T-helper 2 cell treated with Interferon-gamma antibody and Interleukin-4, amounts not matched to agents 5 μg/mL and 100 μg/mL, for 36 hours (primary cell): ENCODE results near the gene SHISA5.
"Not testable (repeated sequence)": the region's sequence is repeated elsewhere in the genome, so short reads cannot be mapped to it uniquely, and the experiment has no call there.

ENCODE experiments used
- DNase-seq: peaks from one replicate; pipeline ENCODE4 v3.0.0; 2021; ENCODE audit warnings: low spot score
- H3K27ac Mint-ChIP-seq: one replicate; pipeline ENCODE4 v1.8.0; 2021; ENCODE audit warnings: mild to moderate bottlenecking, mixed read lengths
- H3K27me3 Mint-ChIP-seq: one replicate; pipeline ENCODE4 v1.8.0; 2021; ENCODE audit warnings: low read depth, mixed read lengths
- H3K36me3 Mint-ChIP-seq: one replicate; pipeline ENCODE4 v1.8.0; 2021; ENCODE audit warnings: low read depth, mixed read lengths
- H3K4me1 Mint-ChIP-seq: one replicate; pipeline ENCODE4 v1.8.0; 2021; ENCODE audit warnings: low read depth, mixed read lengths
- H3K4me3 Mint-ChIP-seq: one replicate; pipeline ENCODE4 v1.8.0; 2022; ENCODE audit warnings: mild to moderate bottlenecking, moderate library complexity, mixed read lengths
- H3K9me3 Mint-ChIP-seq: one replicate; pipeline ENCODE4 v1.8.0; 2021; ENCODE audit warnings: mixed read lengths

The SHISA5 gene

DNA sequence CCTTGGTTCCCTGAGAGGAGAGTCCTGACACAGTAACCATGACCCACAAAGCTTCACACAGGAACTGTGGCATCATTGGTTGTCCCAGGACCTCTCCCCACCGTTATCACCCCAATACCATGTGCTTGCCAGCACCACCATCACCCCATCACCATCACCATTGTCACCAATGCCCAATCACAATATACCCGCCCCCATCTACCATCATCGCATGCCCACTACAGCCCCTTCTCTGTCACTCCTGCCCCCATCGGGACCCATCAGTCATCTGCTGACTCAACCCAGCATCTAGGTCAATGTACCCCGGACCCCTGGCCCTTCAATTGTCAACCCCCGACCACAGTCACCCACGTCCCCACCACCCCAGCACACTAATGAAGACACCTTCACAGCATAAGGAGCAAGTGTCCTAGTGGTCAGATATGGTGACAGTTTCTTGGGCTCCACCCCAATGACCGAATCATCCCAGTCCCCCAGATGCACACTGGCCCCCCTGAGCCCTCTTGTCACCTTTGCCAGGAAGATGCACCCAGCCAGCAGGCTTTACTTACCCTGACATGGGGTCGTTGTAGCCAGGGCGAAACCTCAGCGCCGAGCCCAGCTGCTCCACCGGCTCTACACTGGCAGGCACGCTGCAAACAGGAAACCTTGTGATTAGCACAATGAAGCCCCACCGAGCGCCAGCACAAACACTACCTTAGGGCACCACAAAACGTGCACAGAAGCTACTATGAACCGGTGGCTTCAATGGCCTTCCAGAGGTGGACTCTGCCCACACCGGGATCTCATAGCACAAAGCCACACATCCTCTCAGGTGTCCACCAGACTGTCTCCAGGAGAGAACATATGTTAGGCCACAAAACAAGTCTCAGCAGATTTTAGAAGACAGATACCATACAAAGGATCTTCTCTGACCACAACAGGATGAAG is 25.1 kb downstream of the SHISA5 start:
- peaks cover 14% of the 10 kb centered on the region for H3K36me3 Mint-ChIP-seq
- no peaks in the 10 kb centered on the region for H3K9me3 Mint-ChIP-seq
- peak overlapping the region; percentile 90 for H3K4me3 Mint-ChIP-seq
- DNase-seq = peak; percentile 46
- H3K4me1 Mint-ChIP-seq = peaks cover 36% of the 10 kb centered on the region
- no peaks in the 10 kb centered on the region for H3K27me3 Mint-ChIP-seq
- peak overlapping the region; percentile 98 for H3K27ac Mint-ChIP-seq

DNA sequence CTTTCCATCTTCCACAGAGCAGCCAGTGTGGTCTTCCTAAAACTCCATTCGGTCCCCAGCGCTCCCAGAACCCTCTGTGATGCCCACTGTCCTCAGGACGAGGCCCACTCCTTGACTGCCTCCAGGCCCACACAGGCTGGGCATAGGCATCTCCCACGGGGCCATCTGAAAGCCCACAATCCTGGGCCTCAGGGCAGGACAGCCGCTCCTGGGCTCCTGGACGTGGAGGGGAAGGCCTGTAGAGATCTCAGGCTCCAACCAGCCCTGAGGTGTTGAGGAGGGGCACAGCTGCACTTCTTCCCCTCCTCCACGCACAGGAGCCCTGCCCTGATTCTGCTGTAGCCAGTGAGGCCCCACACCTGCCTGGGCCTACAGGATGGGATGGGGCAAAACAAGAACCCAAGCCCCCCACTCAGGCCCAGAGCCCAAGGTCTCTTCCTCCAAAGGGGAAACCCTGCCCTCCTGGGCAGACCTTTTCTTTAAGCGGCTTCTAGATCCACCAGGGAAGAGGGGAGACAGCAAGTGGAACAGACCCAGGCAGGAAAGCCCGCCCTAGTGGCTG is 25.9 kb downstream of the SHISA5 start:
- DNase-seq = no peak
- Mint-ChIP-seq H3K4me3 (peak overlapping the region; percentile 90), H3K4me1 (peaks cover 44% of the 10 kb centered on the region), H3K27me3 (no peaks in the 10 kb centered on the region), H3K27ac (peak overlapping the region; percentile 98), H3K9me3 (no peaks in the 10 kb centered on the region), H3K36me3 (peaks cover 14% of the 10 kb centered on the region)

DNA sequence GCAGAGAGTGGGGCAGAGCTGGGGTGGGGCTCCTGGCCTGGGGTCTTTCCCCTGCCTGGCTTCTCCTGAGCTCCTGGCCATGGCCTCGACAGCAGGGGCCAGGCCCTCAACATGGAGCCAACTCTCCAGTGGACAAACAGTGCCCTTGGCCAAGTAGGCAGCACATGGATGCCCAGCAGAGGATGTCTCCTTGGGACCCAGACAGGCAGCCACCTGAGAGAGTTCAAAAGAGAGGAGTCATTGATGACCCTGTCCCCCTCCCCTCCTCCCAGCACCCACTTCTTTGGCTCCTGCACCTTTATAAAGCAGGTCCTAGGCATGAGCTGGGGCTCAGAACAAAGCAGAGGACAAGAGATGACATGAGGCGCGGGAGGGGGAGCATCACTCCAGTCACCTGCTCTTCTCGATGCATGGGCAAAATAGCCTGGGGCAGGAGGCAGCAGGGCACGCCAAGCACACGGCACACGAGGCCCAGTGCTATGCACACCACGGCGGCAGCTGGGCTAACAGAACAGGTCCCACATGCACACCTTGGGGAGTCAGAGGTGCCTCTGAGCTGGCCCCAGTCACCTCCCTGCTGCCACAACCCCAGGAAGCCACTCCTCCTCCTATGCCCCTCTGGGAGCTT is 27.4 kb downstream of the SHISA5 start:
- no peak for DNase-seq
- H3K27ac Mint-ChIP-seq = no peak overlapping the region
- H3K36me3 Mint-ChIP-seq = peaks cover 16% of the 10 kb centered on the region
- H3K9me3 Mint-ChIP-seq = no peaks in the 10 kb centered on the region
- H3K4me3 Mint-ChIP-seq = no peak overlapping the region
- H3K27me3 Mint-ChIP-seq = no peaks in the 10 kb centered on the region
- H3K4me1 Mint-ChIP-seq = peaks cover 48% of the 10 kb centered on the region

DNA sequence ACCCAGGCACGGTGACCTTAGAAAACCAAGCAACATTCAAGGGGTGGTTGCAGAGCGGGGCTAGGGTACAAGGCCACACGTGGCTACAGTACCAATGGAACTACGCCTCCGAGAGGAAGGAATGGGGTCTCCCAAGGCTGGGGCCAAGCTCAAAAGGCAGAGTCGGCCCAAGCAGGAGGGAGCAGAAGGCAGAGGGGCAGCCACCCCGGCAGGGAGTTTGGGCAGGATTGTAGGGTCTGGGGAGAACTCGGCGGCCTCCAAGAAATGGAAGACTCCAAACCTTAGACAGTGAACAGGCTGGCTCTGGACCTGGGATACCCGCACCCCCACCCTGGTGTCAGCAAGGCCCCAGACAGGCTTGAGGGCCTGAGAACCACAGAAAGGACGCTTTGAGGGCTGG is 28.8 kb downstream of the SHISA5 start:
- H3K4me3 Mint-ChIP-seq = no peak overlapping the region
- H3K27me3 Mint-ChIP-seq = no peaks in the 10 kb centered on the region
- DNase-seq = no peak
- H3K4me1 Mint-ChIP-seq = peaks cover 47% of the 10 kb centered on the region
- H3K9me3 Mint-ChIP-seq = no peaks in the 10 kb centered on the region
- peaks cover 16% of the 10 kb centered on the region for H3K36me3 Mint-ChIP-seq
- H3K27ac Mint-ChIP-seq = no peak overlapping the region

DNA sequence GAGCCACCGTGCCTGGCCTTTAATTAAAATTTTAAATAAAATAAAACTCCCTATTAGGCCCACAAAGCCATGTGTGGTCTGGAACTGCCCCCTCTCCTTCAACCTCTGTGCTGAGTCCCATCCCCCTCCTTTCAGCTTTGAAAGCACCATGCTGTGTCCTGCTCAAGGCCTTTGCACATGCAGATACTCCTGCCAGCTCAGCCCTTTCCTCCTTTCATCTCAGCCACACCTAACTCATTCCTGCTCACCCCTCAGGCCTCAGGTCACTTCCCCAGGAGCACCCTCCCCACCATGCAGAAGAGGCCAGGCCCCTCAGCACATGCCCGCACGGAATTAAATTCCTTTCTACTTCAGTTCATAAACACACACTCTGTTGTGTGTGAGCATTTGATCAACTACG is 29.4 kb downstream of the SHISA5 start:
- Mint-ChIP-seq H3K27me3 (no peaks in the 10 kb centered on the region), H3K4me1 (peaks cover 50% of the 10 kb centered on the region), H3K4me3 (peak overlapping the region; percentile 47), H3K36me3 (peaks cover 21% of the 10 kb centered on the region), H3K27ac (peak overlapping the region; percentile 68), H3K9me3 (no peaks in the 10 kb centered on the region)
- DNase-seq = no peak

DNA sequence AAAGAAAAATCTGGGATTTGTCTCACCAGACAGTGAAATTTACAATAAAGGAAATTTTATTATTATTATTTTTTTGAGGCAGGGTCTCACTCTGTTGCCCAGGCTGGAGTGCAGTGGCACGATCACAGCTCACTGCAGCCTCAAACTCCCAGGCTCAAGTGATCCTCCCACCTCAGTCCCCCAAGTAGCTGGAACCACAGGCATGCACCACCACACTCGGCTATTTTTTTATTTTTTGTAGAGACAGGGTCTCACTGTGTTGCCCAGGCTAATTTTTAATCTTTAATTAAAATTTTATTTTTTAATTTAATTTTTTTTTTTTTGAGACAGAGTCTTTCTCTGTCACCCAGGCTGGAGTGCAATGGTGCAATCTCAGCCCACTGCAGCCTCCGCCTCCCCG is 29.9 kb downstream of the SHISA5 start:
- H3K27ac Mint-ChIP-seq, H3K4me3 Mint-ChIP-seq, DNase-seq, H3K9me3 Mint-ChIP-seq, H3K27me3 Mint-ChIP-seq: not testable (repeated sequence)
- H3K4me1 Mint-ChIP-seq = peaks cover 52% of the 10 kb centered on the region
- peaks cover 26% of the 10 kb centered on the region for H3K36me3 Mint-ChIP-seq

DNA sequence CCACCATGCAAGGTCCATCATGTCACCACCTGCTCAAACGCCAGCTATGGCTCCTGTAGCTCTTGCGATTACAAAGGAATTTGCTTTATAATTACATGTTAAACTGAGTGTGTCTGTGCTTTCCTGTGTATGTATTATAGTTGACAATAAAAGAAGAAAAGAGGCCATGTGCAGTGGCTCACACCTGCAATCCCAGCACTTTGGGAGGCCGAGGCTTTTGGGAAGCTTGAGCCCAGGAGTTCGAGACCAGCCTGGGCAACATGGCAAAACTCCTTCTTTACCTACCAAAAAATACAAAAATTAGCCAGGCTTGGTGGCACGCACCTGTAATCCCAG is 30.4 kb downstream of the SHISA5 start:
- Mint-ChIP-seq H3K4me1 (peaks cover 52% of the 10 kb centered on the region), H3K27ac (peak overlapping the region; percentile 99), H3K36me3 (peaks cover 27% of the 10 kb centered on the region), H3K4me3 (peak overlapping the region; percentile 95), H3K9me3 (no peaks in the 10 kb centered on the region), H3K27me3 (no peaks in the 10 kb centered on the region)
- no peak for DNase-seq

DNA sequence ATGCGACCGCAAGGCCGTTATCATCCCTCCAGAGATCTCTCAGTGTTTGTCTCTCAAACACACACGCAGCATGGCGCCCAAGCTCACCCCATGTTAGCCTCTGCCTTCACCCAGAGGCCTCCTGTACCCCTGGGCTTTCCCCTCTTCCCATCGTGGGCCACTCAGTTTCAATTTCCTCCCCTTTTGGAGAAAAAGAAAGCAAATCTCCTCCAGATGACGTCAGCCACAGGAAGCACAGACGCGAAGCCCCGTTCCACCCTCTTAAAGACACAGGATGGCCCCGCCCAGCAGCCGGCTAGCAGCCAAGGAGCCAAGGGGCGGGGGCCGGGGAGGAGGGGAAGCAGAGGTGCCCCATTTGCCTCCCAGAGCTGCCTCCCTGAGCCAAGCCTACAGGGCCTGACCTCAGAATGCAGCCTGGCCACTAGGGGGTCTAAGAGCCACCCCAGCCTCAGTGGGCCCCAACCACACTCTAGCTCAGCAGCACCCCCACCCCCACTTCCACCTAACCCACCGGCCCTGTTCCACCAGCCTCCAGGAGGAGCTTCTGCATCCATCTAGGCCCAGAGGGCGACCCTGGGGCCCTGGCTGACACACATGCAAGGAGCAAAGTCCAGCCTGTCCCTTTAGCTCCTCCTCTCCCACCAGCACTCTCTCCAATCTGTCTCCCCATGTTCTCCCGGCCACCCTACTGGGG is 30.9 kb downstream of the SHISA5 start:
- H3K9me3 Mint-ChIP-seq = no peaks in the 10 kb centered on the region
- H3K27me3 Mint-ChIP-seq = no peaks in the 10 kb centered on the region
- peaks cover 27% of the 10 kb centered on the region for H3K36me3 Mint-ChIP-seq
- peak; percentile 96 for DNase-seq
- peak overlapping the region; percentile 95 for H3K4me3 Mint-ChIP-seq
- peaks cover 48% of the 10 kb centered on the region for H3K4me1 Mint-ChIP-seq
- peak overlapping the region; percentile 99 for H3K27ac Mint-ChIP-seq

DNA sequence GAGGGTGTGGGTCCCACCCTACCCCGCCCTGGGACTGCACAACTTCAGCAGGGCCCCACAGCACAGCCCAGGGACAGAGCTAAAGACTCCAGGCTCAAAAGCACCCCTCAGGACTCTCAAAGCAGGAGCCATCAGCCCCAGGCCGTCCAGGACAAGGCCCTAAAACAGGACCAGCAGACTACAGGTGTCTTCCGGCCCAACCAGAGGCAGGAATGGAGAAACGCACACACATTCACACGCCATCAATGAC is 31.4 kb downstream of the SHISA5 start:
- Mint-ChIP-seq H3K27ac (peak overlapping the region; percentile 99), H3K4me1 (peaks cover 48% of the 10 kb centered on the region), H3K36me3 (peaks cover 29% of the 10 kb centered on the region), H3K27me3 (no peaks in the 10 kb centered on the region), H3K9me3 (no peaks in the 10 kb centered on the region), H3K4me3 (peak overlapping the region; percentile 95)
- DNase-seq = no peak

DNA sequence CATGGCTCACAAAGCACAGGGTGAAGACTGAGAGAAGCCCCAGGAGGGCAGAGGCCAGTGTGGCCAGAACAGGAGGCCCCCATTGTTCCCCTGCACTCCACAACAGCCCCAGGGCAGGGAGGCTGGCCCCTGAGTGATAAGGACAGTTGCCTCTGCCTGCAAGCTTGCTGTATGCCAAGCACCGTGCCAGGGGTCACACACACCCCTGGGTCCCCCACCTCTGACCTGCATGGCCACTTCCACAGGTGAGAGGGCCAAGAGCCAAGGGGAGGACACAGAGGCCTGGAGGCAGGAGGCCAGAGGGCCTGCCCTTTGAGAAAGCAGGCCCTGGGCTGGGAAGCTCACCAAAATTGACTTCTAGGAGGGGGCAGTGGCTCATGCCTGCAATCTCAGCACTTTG is 33.7 kb downstream of the SHISA5 start:
- Mint-ChIP-seq H3K4me3 (peak overlapping the region; percentile 61), H3K4me1 (peaks cover 49% of the 10 kb centered on the region), H3K9me3 (no peaks in the 10 kb centered on the region), H3K27ac (peak overlapping the region; percentile 89), H3K27me3 (no peaks in the 10 kb centered on the region), H3K36me3 (peaks cover 48% of the 10 kb centered on the region)
- no peak for DNase-seq

DNA sequence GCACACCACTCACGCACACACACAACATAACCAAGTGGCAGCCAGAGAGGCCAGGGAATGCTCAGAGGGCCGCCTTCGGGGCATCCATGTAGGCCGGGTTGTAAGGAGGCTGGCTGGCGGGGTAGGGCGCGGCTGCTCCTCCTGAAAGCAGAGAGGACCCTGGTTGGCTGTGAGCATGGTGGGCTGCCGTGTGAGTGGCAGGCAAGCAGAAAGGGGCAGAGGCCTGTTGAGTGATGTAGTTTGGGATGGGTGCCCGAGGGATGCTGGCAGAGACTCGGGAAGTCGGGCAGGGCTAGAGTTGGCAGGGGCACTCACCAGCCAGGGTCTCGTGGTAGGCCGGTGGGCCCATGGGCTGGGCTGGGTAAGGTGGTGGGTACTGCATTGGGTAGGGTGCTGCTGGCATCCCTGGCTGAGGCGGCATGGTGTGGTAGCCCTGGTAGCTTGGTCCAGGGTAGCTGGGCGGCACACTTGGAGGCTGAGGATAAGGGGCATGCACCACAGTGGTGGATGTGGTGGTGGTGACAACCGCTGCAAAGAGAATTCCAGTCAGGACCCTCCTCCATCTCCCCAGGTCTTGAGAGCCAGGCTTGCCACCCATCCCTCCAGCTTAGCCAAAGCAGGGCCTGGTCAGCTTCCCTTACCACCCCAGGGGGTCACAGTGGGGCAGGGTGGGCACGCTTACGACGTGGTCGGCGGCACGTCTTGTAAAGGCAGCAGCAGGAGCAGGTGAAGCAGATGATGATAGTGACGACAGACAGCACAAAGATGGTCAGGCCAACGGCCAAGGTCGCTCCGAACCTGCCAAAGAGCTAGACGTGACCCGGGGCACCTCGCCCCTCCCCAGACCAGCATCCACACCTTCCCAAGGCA is 34.7 kb downstream of the SHISA5 start:
- Mint-ChIP-seq H3K9me3 (no peaks in the 10 kb centered on the region), H3K4me1 (peaks cover 45% of the 10 kb centered on the region), H3K4me3 (peak overlapping the region; percentile 61), H3K27ac (peak overlapping the region; percentile 89), H3K27me3 (no peaks in the 10 kb centered on the region), H3K36me3 (peaks cover 43% of the 10 kb centered on the region)
- DNase-seq = no peak

DNA sequence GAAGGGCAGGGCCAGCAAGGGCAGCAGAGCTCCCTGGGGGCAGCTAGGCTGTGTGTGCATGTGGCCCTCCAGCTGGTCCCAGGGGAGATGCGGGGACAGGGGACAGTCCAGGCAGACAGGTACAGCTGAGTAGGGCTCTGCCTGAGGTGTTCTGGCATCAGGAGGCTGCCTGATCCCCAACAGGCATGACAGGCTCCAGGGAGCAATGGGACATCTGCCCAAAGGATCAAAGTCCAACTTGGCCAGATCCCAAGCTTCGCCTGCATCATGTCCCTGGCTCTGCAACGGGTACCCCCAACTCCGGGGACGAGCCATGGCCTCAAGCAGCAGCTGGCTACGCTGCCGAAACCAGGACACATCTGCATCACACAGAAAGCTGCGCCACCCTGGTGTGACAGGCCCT is 35.6 kb downstream of the SHISA5 start:
- no peak for DNase-seq
- Mint-ChIP-seq H3K9me3 (no peaks in the 10 kb centered on the region), H3K27me3 (no peaks in the 10 kb centered on the region), H3K4me3 (peak overlapping the region; percentile 96), H3K27ac (peak overlapping the region; percentile 97), H3K4me1 (peaks cover 40% of the 10 kb centered on the region), H3K36me3 (peaks cover 47% of the 10 kb centered on the region)

DNA sequence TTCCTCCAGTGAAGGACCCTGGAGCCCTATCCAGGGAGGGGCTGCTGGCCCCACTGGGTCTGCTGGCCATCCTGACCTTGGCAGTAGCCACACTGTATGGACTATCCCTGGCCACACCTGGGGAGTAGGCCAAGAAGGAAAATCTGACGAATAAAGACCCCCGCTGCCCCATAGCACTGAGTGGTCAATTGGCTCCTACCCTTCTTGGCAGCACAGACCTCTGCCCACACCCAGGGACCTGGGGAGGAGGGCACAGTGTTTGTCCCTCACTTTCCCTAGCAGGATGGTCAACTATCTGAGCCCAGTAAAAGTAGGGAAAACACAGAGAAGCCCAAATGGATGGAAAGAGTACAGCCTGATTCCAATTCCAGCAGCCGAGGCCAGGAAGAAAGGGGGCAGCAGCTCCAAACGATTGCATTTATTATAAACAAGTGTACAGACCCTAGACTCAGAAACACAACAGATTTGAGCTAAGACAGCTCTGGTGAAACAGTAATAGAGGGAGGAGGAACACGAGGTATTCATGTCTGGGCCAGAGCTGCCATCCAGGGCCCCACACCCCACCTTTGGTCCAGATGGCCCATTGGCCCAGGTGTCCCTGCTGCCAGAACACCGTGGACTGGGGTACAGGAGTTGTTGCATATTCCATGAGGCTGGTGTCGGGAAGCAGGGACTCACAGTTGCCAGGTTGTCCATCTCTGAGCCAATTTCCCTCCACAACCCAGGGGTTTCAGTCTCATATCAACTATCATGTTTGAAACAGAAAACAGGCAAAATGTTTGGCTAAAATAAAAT is 36.3 kb downstream of the SHISA5 start:
- Mint-ChIP-seq H3K36me3 (peaks cover 45% of the 10 kb centered on the region), H3K9me3 (no peaks in the 10 kb centered on the region), H3K27ac (peak overlapping the region; percentile 97), H3K4me3 (peak overlapping the region; percentile 96), H3K27me3 (no peaks in the 10 kb centered on the region), H3K4me1 (peaks cover 35% of the 10 kb centered on the region)
- no peak for DNase-seq
